Activated CD8-positive, alpha-beta memory T cell treated with anti-CD3 and anti-CD28 coated beads, Interleukin-2, amount 50 U/mL, for 1 hour (primary cell): ENCODE measurements around the gene MGAT1.
A peak's percentile ranks its signal among the peaks of the same experiment; 100 is the strongest.
"Not testable (repeated sequence)": the region's sequence is repeated elsewhere in the genome, so short reads cannot be mapped to it uniquely, and the experiment has no call there.

Source experiments
- DNase-seq: peaks from one replicate; pipeline ENCODE4 v3.0.0-alpha.2; 2020; ENCODE audit errors: extremely low read depth

The MGAT1 gene

DNA sequence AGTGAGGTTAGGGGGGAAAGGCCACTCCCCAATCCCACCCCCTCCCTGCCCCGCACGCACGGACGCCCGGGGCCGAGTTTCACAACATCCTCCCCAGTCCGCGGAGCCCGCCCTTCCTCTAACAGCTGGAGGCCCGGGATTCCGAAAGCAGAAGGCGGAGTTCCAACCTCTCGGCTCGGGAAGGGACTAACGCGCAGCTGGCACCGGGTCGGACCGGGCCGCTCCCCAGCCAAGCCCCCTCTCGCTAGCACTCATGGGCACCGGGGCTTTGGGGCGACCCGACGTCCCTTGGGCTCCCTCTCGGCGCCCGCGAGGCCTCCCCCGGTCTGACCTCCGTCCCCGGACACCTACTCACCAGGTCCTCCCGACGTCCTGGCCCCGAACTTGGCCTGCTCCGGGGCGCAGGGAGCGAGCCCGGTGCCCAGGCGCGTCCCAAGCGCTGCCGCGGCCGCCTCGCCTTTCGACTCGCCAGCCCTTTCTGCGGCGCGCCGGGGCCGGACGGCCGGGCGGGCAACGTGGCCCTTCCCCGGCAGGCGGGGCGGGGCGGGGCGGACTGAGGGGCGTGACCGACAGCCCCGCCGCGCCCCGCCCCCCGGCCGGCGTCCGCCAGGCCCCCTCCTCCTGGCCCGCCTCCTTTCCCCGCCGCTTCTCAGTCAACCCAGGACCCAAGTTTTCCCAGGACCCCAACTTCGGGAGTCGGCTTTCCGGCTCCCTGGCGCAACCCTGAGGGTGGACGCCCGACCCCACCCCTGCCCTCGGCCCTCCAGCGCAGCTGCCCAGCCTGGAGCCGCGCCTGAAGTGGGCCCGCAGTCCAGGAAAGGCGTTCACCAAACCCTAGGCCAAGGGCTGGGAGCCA, at the start of gene MGAT1:
TSS of gene MGAT1 (minus strand) at position 482 of the 856 bp plus-strand sequence. CDS start 9,835 bp downstream, outside the sequence.
- no peak for DNase-seq

DNA sequence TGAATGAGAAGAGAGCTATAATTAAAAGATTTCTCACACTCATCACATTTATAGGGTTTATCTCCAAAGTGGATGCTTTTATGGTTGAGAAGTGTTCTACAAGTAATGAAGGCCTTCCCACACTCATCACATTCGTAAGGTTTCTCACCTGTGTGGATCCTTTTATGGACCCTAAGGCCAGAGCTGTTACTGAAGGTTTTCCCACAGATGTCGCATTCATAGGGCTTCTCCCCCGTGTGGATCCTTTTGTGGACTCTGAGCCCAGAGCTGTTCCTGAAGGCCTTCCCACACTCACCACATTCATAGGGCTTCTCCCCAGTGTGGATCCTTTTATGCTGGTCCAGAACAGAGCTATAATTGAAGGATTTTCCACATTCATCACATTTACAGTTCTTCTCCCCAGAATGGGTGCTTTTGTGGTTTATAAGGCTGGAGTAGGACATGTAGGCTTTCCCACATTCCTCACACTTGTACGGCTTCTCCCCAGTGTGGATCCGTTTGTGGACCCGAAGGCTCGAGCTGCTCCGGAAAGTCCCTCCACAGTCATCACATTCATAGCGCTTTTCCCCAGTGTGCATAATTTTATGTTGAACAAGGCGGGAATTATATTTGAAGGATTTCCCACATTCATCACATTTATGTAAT, 48.0 kb upstream of the MGAT1 start:
- DNase-seq: no peak

DNA sequence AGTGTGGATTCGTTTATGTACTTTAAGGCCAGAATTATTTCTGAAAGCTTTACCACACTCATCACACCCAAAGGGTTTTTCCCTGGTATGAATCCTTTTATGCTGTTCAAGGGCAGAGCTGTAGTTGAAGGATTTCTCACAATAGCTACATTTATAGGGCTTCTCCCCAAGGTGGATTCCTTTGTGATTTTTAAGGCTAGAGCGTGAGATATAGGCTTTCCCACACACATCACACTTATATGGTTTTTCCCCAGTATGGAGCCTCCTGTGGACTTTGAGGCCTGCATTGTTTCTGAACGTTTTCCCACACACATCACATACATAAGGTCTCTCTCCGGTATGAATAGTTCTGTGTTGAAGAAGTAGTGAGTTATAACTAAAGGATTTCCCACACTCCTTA, 47.2 kb upstream of the MGAT1 start:
- DNase-seq: no peak

DNA sequence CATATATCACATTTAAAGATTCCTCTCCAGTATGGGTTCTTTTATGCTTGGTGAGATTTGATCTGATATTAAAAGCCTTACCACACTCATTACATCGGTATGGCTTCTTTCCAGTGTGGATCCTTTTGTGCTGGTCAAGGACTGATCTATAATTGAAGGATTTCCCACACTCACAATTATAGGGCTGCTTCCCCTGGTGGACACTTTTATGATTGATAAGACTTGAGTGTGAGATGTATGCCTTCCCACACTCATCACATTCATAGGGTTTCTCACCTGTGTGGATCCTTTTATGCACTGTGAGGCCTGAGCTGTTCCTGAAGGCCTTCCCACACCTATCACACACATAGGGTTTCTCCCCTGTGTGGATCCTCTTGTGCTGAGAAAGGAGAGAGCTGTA, 46.3 kb upstream of the MGAT1 start:
- no peak for DNase-seq

DNA sequence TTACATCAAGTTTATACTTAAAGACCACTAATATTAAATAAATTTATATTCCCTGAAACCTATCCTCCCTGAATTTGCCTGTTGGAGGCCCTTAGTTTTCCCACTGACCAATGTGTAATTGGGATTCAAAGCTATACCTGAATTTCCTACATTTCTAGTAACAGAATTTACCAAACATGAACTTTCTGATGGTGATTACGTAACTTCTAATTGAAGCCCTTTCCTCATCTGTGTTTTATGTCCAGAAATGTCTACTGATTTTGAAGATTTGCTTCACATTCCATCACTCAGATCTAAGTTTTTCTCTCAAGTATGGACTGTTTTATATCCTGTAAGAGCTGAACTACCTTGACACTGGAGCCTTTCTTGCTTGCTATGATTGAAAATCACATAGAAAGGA, 45.7 kb upstream of the MGAT1 start:
- no peak for DNase-seq

DNA sequence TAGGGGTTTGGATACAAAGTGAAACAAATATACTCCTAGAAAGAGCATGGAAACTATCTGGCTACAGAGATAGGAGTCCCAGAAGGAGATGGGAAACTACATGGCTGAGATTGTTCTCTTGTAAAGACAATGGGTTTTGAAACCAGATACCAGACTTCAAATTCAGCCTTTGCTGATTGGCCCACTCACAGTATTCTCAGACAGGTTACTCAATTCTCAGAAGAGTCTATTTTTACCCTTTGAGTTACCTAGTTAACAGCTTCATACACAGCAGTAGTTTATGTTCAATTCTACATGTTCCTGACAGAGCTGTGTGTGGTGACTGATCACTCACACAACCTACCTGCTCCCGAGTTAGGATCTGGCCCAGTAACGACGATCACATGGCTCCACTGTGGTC, 44.4 kb upstream of the MGAT1 start:
- no peak for DNase-seq

DNA sequence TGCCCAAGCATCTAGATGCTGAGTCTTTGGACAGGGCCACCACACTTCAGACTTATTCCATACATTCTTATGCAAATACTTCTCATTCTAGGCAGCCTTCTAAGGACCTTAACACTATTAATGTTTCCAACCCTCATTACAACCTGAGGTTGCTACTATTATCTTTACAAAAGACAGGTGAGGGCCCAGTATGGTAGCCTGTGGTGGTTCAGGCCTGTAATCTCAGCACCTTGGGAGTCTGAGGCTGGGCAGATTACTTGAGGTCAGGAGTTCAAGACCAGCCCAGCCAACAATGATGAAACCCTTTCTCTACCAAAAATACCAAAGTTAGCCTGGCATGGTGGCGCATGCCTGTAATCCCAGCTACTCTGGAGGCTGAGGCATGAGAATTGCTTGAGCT, 42.3 kb upstream of the MGAT1 start:
- no peak for DNase-seq

DNA sequence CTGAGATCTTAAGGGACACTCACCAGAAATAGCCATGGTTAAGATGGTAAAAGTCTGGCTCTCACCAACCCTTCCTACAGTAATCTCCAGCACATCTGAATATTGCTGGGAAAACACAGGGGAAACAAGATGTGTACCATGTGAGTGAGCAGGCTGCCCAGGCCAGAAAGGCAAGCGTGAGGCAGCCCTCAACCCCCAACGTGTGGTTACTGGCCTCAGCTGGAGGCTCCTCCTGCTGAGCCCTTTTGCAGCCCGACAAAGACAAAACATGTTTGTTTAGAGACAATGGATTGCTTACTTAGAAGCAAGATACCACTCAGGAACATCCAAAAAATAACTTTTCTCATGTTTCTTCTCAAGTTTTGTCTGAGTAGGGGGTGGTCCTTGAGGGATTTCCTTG, 41.8 kb upstream of the MGAT1 start:
- DNase-seq: no peak

DNA sequence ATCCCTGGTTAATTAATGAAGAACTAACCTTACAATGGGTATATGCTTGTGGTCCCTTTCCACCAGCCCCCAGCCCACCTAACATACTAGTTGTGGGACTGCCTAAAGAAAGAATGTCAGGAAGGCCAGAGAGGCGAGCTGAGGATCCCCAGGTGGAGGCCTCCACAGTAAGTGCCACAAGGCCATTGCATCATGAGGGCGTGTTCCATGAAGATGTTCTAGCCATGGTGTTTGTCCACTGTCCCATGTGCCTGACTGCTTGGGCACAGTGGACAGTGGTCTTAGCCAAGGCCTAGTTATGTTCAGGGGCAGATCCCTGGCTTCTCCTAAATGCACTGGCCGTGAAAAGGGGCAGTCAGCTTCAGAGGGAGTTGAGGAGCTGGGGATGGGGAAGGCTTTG, 37.3 kb upstream of the MGAT1 start:
- no peak for DNase-seq

DNA sequence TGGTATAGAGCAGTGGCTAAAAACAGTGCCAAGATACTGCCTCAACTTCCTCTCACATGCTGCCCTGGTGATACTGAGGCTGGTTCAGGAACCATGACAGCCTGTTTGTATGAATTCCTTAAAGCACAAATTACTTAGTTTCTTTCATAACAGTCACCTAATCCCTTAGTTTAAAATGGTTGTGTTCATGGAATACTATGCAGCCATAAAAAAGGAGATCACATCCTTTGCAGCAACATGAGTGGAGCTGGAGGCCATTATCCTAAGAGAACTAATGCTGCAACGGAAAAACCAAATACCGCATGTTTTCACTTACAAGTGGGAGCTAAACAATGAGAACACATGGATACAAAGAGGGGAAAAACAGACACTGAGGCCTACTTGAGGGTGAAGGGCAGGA, 36.6 kb upstream of the MGAT1 start:
- no peak for DNase-seq

DNA sequence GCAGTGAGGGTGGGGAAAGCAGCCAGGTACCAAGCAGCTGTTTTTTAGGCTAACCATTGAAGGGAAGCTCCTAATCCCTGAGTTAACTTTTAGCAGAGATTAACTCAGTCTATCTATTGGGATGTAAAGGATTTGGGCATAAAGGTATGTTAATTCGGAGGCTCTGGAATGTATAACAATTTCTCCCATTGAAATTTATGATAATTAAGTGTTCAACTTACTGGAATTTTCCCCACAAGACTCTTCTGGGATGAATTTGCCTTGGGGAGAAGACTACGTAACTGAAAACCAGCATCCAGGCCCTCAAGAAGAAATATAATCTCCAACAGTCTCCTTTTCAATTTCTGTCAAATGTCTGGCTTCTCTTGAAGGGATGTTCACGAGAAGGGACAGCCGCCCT, 34.9 kb upstream of the MGAT1 start:
- DNase-seq: no peak

DNA sequence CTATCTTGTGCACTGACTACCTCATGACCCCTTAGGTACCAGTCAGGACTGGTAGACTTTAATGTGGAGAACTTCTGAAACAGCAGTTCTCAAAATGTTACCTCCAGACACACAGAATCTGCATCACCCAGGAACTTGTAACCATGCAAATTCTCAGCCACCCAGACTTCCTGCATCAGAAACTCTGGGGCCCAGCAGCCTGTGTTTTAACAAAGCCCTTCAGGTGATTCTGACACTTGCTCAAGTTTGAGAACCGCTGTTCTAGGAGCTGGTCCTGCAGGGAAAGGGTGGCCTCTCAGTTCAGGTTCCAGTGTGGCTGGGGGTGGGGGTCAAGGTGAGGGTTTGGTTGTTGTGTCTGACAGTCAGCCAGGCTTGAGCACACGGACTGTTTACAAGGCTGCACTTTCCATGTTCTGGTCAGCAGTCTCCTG, 30.0 kb upstream of the MGAT1 start:
- DNase-seq: no peak

DNA sequence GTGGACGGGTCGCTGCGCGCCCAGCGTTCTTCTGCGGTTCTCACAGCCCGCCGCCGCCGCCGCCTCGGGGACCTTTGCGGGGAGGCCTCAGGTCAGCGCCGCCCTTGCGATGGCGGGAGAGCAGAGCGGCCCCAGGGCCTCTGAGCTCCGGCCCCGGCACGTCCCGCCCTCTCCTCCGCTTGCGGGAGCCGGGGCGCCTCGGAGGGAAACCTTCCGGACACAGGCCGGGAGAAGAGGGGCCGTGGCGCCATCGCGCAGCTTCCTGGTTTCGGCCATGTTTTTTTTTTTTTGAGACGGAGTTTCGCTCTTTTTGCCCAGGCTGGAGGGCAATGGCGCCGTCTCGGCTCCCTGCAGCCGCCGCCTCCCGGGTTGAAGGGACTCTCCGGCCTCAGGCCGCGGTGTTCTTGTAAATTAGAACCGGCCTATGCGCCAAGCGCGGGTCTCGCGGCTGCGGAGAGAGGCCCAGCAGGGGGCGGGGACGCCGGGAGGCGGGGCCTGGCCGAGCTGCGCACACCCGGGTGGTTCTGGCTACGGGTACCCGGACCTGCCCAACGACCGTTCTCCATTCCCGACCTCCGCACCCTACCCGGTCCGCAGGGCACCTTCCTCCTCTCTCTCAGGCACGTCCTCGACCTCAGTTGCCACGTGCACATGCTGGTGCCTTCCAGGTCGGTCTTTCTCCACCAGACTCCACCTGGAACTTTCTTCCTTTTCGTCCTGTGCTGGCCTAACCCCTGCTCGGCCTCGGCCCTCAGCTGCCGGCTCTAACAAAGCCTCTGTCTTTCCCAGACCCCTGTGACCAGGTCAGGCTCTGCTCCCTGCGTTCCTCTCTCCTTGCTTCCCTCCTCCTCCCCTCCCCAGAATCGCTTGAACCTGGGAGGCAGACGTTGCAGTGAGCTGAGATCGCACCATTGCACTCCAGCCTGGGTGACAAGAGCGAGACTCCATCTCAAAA, 28.8 kb upstream of the MGAT1 start:
- DNase-seq: no peak

DNA sequence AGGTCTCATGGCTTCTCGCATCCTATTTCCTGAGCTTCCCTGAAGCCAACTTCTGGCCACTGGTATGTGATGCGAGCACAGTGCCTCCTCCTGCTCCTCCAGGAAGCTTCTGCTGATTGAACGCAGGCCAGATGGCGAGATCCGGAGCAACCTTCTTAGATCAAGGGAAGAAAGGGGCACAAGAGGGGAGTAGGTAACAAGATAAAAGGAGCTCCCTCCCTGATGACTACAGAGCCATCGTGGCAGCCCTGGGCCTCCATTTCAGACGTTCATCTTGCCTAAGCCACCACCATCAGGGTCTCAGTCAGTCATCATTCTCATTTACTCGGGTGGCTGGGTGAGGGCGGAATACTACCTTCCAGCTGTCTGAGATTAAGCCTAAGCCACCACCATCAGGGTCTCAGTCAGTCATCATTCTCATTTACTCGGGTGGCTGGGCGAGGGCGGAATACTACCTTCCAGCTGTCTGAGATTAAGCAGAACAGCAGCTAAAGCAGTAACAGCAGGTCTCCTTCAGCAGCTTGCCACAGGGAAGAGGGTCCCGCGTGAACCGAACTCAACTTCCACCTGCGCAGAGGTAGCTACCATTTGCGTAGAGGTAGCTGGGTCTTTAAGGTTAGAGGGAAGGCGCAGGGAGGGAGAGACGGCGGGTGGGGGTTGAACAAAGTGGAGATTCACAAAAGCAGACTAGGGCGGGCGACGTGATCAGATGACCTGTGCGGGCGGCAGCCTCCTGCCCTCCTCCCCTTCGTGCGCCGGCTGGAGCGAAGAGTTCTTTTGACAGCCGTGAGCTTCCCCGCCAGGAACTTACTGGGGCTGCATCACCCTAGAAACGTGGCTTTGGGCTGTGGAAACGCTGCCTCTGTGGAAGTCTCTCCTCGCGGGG, 27.9 kb upstream of the MGAT1 start:
- peak; percentile 59 for DNase-seq

DNA sequence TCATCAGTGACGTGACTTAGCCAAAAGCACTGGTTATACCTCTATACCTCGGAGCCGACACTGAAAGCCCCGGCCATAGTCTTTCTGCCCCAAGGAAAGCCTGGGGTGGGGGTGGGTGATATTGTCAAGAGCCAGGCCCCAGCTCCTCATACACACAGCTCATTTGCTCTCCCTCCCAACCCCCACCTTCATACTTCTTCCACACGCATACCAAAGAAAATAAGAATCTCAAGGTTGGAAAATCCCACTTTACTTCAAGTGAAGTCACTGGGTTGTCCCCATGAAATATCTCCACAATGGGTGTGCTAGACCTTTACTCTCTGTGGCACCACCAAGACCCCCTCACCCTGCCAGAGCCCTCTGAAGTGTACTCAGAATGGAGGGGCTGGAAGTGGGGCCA, 27.1 kb upstream of the MGAT1 start:
- no peak for DNase-seq

DNA sequence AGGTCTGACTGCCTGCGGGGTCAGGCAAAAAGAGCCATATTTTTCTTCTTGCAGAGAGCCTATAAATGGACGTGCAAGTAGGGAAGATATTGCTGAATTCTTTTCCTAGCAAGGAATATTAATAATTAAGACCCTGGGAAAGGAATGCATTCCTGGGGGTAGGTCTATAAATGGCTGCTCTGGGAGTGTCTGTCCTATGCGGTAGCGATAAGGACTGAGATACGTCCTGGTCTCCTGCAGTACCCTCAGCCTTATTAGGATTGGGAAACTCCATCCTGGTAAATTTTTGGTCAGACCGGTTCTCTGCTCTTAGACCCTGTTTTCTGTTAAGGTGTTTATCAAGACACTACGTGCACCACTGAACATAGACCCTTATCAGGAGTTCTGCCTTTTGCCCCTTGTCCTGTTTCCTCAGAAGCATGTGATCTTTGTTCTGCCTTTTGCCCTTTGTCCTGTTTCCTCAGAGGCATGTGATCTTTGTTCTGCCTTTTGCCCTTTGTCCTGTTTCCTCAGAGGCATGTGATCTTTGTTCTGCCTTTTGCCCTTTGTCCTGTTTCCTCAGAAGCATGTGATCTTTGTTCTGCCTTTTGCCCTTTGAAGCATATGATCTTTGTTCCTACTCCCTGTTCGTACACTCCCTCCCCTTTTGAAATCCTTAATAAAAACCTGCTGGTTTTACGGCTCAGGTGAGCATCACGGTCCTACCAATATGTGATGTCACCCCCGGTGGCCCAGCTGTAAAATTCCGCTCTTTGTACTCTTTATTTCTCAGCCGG, 26.3 kb upstream of the MGAT1 start:
- DNase-seq: not testable (repeated sequence)

DNA sequence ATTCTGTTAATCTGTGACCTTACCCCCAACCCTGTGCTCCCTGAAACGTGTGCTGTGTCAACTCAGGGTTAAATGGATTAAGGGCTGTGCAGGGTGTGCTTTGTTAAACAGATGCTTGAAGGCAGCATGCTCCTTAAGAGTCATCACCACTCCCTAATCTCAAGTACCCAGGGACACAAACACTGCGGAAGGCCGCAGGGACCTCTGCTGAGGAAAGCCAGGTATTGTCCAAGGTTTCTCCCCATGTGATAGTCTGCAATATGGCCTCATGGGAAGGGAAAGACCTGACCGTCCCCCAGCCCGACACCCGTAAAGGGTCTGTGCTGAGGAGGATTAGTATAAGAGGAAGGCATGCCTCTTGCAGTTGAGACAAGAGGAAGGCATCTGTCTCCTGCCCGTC, 24.8 kb upstream of the MGAT1 start:
- not testable (repeated sequence) for DNase-seq

DNA sequence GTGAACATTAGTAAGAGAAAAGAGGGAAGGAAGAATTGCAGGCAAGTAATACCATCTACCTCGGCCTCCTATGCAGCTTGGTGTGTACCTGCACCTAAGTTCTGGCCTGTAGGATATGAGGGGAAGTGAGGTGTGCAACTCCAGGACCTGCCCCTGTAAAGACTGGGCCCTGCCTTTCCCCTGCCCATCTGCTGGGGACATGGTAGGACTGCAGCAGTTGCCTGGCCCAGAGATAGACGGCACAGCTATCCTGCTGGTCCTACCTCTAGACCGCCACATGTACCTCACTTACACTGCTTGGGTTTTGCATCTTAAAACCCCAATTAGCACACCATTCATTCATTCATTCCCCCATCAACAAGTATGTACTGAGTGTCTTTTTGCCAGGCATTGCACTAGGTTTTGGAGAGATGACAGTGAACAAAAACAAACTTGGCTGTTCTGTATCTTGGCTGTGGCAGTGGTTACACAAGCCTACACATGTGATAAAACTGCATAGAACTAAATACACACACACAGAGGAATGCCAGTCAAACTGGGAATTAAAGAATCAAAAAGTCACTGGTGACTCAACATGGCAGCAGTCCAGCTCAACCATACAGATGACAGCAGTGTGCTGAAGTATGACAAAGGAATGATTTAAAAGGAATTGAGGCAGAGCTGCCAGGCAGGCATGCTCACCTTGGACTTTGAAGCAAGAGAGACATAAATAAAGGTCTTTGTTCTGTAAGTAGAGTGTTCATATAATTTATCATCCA, 23.3 kb upstream of the MGAT1 start:
- DNase-seq: no peak

DNA sequence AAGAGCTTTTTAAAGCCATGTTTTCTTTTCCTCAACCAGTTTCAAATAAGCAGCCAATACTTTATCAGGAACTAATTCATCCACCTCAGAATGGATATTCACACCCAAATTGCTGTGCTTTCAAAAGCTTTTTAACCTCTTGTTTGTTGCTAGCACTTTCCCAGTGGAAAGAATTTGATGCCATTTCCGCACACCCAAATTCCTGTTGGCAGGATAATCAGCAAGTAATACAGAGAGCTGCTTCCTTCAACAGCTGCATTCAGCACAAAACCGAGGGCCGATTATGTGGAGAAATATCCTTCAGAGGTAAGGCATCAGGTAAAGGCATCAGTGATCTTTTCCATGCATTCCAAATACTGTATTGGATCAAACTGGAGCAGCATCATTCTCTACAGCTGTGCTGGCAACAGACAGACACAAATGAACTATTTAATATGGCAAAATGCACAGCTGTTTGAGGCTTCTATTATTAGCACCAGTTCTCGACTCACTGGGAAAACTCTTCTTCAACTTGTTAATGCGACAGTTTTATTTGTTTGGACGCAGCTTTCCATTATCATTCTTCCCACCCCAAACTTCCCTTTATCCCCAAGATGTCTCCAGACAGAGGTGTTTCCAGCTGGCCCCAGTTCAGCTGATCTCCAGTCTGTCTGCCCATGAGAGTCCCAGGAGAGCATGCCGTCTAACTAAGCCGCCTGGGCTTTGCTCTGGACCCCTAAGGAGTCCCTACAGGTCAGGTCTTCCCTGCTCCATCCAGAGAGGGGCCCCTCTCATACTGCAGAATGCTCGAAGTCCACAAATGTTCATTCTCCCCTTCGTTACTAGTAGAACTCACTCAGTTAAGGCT, 22.2 kb upstream of the MGAT1 start:
- no peak for DNase-seq
